Fibroblast of lung (primary cell): ENCODE measurements around the gene ZNF282. TPM values are rescaled to one million over a fixed set of nuclear protein-coding genes. Genes with fewer than 3 reads are reported as not detected.

Source experiments
- DNase-seq, 2 donors: peaks; one replicate each; pipeline versions ENCODE4 v3.0.0 to v3.0.0-alpha.2; 2010; ENCODE audit warnings: low read depth in 2 of 2
- H2AFZ ChIP-seq: 2 replicates; pipeline ENCODE4 v1.5.1; 2012; ENCODE audit warnings: low read length, control low read depth, inconsistent platforms
- H3K27ac ChIP-seq: 2 replicates; pipeline ENCODE4 v1.5.1; 2011; ENCODE audit warnings: low read length, control low read depth; ENCODE audit not compliant: insufficient read depth
- H3K27me3 ChIP-seq: 2 replicates; pipeline ENCODE4 v1.5.1; 2011; ENCODE audit warnings: mild to moderate bottlenecking, low read length; ENCODE audit not compliant: control insufficient read depth, insufficient read depth
- H3K36me3 ChIP-seq: 2 replicates; pipeline ENCODE4 v1.5.1; 2011; ENCODE audit warnings: low read length; ENCODE audit not compliant: control insufficient read depth, insufficient read depth
- H3K4me1 ChIP-seq: 2 replicates; pipeline ENCODE4 v1.5.1; 2011; ENCODE audit warnings: low read length; ENCODE audit not compliant: control insufficient read depth, insufficient read depth; ENCODE audit errors: extremely low read depth
- H3K4me2 ChIP-seq: 2 replicates; pipeline ENCODE4 v1.5.1; 2011; ENCODE audit warnings: low read length, control low read depth; ENCODE audit not compliant: insufficient read depth; ENCODE audit errors: extremely low read depth
- H3K4me3 ChIP-seq, 4 experiments: fragments of 200-600 bp in 1 of 4; sonication (generic) in 1 of 4; replicated peaks in 1 of 4; 2 replicates each; pipeline ENCODE4 v1.5.1; 2011 to 2016; ENCODE audit warnings: low read length in 4 of 4, low read depth in 3 of 4, mild to moderate bottlenecking in 3 of 4, control low read depth in 2 of 4, inconsistent platforms in 1 of 4, mixed read lengths in 1 of 4; ENCODE audit not compliant: insufficient read depth in 1 of 4; ENCODE audit errors: control extremely low read depth in 1 of 4
- H3K79me2 ChIP-seq: 2 replicates; pipeline ENCODE4 v1.5.1; 2012; ENCODE audit warnings: mild to moderate bottlenecking, low read length, inconsistent platforms; ENCODE audit not compliant: control insufficient read depth, insufficient read depth
- H3K9ac ChIP-seq: 2 replicates; pipeline ENCODE4 v1.5.1; 2011; ENCODE audit warnings: mild to moderate bottlenecking, low read length, control low read depth; ENCODE audit not compliant: insufficient read depth
- H3K9me3 ChIP-seq: 2 replicates; pipeline ENCODE4 v1.5.1; 2012; ENCODE audit warnings: low read depth, low read length; ENCODE audit not compliant: control insufficient read depth, insufficient read depth
- H4K20me1 ChIP-seq: 2 replicates; pipeline ENCODE4 v1.5.1; 2011; ENCODE audit warnings: low read length; ENCODE audit not compliant: control insufficient read depth, insufficient read depth; ENCODE audit errors: extremely low read depth
- CTCF ChIP-seq, 2 donors: IDR thresholded peaks in 1 of 2; conservative IDR thresholded peaks in 1 of 2; 1 replicate in 1 of 2; 2 replicates in 1 of 2; pipeline ENCODE4 v1.5.1; 2011 to 2012; ENCODE audit warnings: low read length in 2 of 2, control low read depth in 1 of 2, inconsistent platforms in 1 of 2, low read depth in 1 of 2, mild to moderate bottlenecking in 1 of 2
- EZH2 ChIP-seq: IDR thresholded peaks from 2 replicates; pipeline ENCODE4 v1.5.1; 2012; ENCODE audit warnings: low read length, control low read depth, mild to moderate bottlenecking; ENCODE audit errors: missing control alignments
- polyA plus RNA-seq, 2 donors: library from polyadenylated mRNA; depleted of rRNA in 1 of 2; stranded (reverse) in 1 of 2; unstranded in 1 of 2; fragments of >200 nt; gene quantifications; 2 replicates each; pipeline ENCODE4 v1.2.1, GENCODE V29; 2011 to 2012; ENCODE audit warnings: missing spikeins in 1 of 2
- total RNA-seq: library from RNA; depleted of rRNA; stranded (reverse); fragments of >200 nt; gene quantifications from 2 replicates; pipeline ENCODE4 v1.2.1, GENCODE V29; 2014

Gene ZNF282
- total and polyA plus RNA-seq, 2 donors (not counting 1 experiment from before 2014, with no cell fraction given): 6.8 to 23.1 TPM

- Histone ChIP-seq H3K4me1 (no peaks in the 10 kb centered on the region), H2AFZ (no peak overlapping the region), H3K4me3 (no peak overlapping the region), H3K9ac (no peak overlapping the region), H3K27me3 (no peaks in the 10 kb centered on the region), H4K20me1 (no peaks in the 10 kb centered on the region), H3K79me2 (peaks cover 6% of the 10 kb centered on the region), H3K9me3 (no peaks in the 10 kb centered on the region), H3K27ac (no peak overlapping the region), H3K4me2 (no peak overlapping the region), H3K36me3 (peaks cover 6% of the 10 kb centered on the region)
- no peak for TF ChIP-seq EZH2
- no peak for TF ChIP-seq CTCF (conservative IDR thresholded peaks at IDR 0.05 in 1 of 2, IDR thresholded peaks at IDR 0.05 in 1 of 2; ENCODE audit: low read depth in 1 of 2, low read length in 2 of 2)
- DNase-seq: no peak
Measured at GRCh38 chr7:149166142-149166541, 29.2 kb upstream of the ZNF282 start.

- H3K36me3 ChIP-seq: peaks cover 7% of the 10 kb centered on the region
Measured at GRCh38 chr7:149166630-149167352, 28.6 kb upstream of the ZNF282 start.

GRCh38 chr7:149171892-149172533, 23.3 kb upstream of the ZNF282 start:
- peak in 1 of 2 donors; percentile 54 for DNase-seq
- no peak overlapping the region for H3K4me2 ChIP-seq
- H3K79me2 ChIP-seq: no peaks in the 10 kb centered on the region
- no peaks in the 10 kb centered on the region for H3K9me3 ChIP-seq
- no peaks in the 10 kb centered on the region for H4K20me1 ChIP-seq
- H3K4me1 ChIP-seq: no peaks in the 10 kb centered on the region
- no peak overlapping the region for H3K9ac ChIP-seq
- H3K36me3 ChIP-seq: peaks cover 6% of the 10 kb centered on the region
- no peak overlapping the region for H3K4me3 ChIP-seq
- H3K27ac ChIP-seq: no peak overlapping the region
- no peaks in the 10 kb centered on the region for H3K27me3 ChIP-seq
- no peak for TF ChIP-seq CTCF (conservative IDR thresholded peaks at IDR 0.05 in 1 of 2, IDR thresholded peaks at IDR 0.05 in 1 of 2; ENCODE audit: low read depth in 1 of 2, low read length in 2 of 2)
- no peak for TF ChIP-seq EZH2
- no peak overlapping the region for H2AFZ ChIP-seq

More at GRCh38 chr7:149166630-149167352, 28.6 kb upstream of the ZNF282 start:
- no peak for DNase-seq
- no peak overlapping the region for H3K4me3 ChIP-seq
- H3K27me3 ChIP-seq: no peaks in the 10 kb centered on the region
- no peak overlapping the region for H3K27ac ChIP-seq
- H3K9me3 ChIP-seq: no peaks in the 10 kb centered on the region
- H2AFZ ChIP-seq: no peak overlapping the region
- no peak for TF ChIP-seq EZH2
- no peaks in the 10 kb centered on the region for H4K20me1 ChIP-seq
- H3K4me1 ChIP-seq: no peaks in the 10 kb centered on the region
- no peak overlapping the region for H3K9ac ChIP-seq
- H3K4me2 ChIP-seq: no peak overlapping the region
- H3K79me2 ChIP-seq: peaks cover 2% of the 10 kb centered on the region
